SJSA1 (cell line): Measurements from ENCODE around the gene NUDT21. TPM values are rescaled to one million over a fixed set of nuclear protein-coding genes. Genes with fewer than 3 reads are reported as not detected.

ENCODE experiments used
- DNase-seq, 2 experiments: peaks; one replicate each; pipeline ENCODE4 v3.0.0-alpha.2; 2015 to 2020; ENCODE audit warnings: low spot score in 2 of 2, low read depth in 1 of 2
- H3K27ac ChIP-seq: fragments of 250-450 bp; sonication (Bioruptor Pico); 2 replicates; pipeline ENCODE4 v1.5.1; 2020; ENCODE audit warnings: mild to moderate bottlenecking, moderate library complexity
- H3K27me3 ChIP-seq: fragments of 250-450 bp; sonication (Bioruptor Pico); replicated peaks from 2 replicates; pipeline ENCODE4 v1.5.1; 2020; ENCODE audit warnings: mild to moderate bottlenecking, moderate library complexity
- H3K36me3 ChIP-seq: fragments of 250-450 bp; sonication (Bioruptor Pico); 2 replicates; pipeline ENCODE4 v1.5.1; 2020; ENCODE audit warnings: mild to moderate bottlenecking
- H3K4me1 ChIP-seq: fragments of 250-450 bp; sonication (Bioruptor Pico); replicated peaks from 2 replicates; pipeline ENCODE4 v1.6.1; 2021; ENCODE audit warnings: mild to moderate bottlenecking
- H3K4me3 ChIP-seq: fragments of 250-450 bp; sonication (Bioruptor Pico); 2 replicates; pipeline ENCODE4 v1.5.1; 2020; ENCODE audit warnings: mild to moderate bottlenecking
- H3K9me3 ChIP-seq: fragments of 250-450 bp; sonication (Bioruptor Pico); replicated peaks from 2 replicates; pipeline ENCODE4 v1.5.1; 2020; ENCODE audit warnings: mild to moderate bottlenecking
- total RNA-seq: library from RNA; depleted of rRNA; stranded (reverse); fragments of >200 nt; shearing (Covaris generic); gene quantifications from 2 replicates; pipeline ENCODE4 v1.2.3, GENCODE V29; 2014

The NUDT21 gene
- total RNA-seq, 1 experiment from 2014 or later: 132 TPM

DNA sequence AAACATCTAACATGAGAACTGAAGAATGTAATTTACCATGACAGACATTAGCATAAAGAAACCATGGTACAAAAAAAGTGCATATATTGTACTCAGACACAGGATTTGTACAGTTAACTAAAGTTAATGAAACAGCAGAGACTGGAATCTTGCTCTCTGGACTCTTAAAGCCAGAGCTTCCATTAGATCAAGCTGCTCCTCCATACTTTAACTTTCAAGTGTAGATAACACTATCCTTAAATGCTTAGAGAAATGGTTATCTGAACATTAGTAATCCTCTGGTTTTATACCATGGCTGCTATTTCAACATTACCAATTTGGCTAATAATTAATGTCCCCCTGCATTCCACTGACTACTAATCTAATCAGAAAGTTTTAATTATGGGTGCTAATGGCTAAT, 3.1 kb downstream of the NUDT21 start:
- Histone ChIP-seq H3K27me3 (no peaks in the 10 kb centered on the region), H3K4me3 (no peak overlapping the region), H3K4me1 (peaks cover 15% of the 10 kb centered on the region), H3K27ac (no peak overlapping the region), H3K9me3 (no peaks in the 10 kb centered on the region), H3K36me3 (peaks cover 48% of the 10 kb centered on the region)
- no peak for DNase-seq

DNA sequence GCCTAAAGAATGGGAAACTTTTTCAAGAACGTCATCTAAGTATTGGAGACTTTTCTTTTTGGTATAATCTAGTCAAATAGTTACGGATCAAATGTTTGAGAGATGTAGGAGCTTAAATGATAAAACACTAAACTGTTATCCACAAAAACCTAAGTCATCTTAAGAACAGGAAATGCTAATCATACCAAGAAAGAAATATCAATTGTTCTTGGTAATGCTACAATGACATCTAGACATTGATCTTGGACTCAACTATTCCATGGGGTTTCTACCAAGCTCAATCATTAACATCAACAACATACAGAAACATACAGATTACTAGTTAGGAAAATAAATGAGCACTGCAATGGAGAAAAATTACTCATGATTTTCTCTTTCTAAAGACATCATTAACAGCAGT, 3.8 kb downstream of the NUDT21 start:
- no peak for DNase-seq
- Histone ChIP-seq H3K36me3 (peaks cover 51% of the 10 kb centered on the region), H3K4me1 (peaks cover 8% of the 10 kb centered on the region), H3K27ac (no peak overlapping the region), H3K27me3 (no peaks in the 10 kb centered on the region), H3K9me3 (no peaks in the 10 kb centered on the region), H3K4me3 (no peak overlapping the region)

DNA sequence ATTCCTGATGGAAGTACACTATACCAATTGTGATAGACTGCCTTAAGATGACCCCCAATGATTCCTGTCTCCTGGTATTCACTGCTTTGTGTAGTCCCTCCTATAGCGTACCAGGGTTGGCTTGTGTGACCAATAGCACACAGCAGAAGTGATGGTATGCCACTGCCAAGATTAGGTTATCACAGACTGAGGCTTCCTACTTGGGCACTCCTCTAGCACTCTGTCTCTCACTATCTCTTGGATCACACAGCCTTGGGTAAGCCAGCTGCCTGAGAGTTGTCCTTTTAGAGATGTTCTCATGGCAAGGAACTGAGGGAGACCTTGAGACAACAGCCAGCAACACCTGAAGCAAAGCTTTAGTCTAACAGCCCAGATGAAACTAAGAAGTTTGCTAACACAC, 13.1 kb downstream of the NUDT21 start:
- no peaks in the 10 kb centered on the region for H3K4me1 ChIP-seq
- H3K27me3 ChIP-seq: no peaks in the 10 kb centered on the region
- no peaks in the 10 kb centered on the region for H3K9me3 ChIP-seq
- H3K4me3 ChIP-seq: no peak overlapping the region
- H3K36me3 ChIP-seq: peaks cover 86% of the 10 kb centered on the region
- DNase-seq: no peak
- H3K27ac ChIP-seq: no peak overlapping the region

DNA sequence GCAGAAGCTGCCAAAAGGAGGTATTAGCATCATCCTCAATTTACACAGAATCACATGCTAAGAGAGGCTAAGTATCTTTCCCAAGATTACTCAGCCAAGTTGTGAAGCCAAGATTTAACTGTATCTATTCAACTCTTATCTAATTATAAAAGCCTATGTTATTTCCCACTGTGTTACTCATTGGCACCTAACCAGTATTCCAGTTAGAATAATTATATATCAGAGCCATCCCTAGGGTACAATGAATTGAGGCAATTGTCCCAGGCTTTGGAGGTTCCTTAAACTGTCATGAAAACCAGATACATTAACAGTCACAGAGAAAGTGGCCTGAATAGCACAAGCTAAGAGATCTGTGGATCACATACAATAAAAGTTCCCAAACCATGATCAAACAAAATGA, 14.9 kb downstream of the NUDT21 start:
- Histone ChIP-seq H3K9me3 (no peaks in the 10 kb centered on the region), H3K36me3 (peaks cover 81% of the 10 kb centered on the region), H3K4me3 (no peak overlapping the region), H3K27ac (no peak overlapping the region), H3K27me3 (no peaks in the 10 kb centered on the region), H3K4me1 (no peaks in the 10 kb centered on the region)
- DNase-seq: no peak

DNA sequence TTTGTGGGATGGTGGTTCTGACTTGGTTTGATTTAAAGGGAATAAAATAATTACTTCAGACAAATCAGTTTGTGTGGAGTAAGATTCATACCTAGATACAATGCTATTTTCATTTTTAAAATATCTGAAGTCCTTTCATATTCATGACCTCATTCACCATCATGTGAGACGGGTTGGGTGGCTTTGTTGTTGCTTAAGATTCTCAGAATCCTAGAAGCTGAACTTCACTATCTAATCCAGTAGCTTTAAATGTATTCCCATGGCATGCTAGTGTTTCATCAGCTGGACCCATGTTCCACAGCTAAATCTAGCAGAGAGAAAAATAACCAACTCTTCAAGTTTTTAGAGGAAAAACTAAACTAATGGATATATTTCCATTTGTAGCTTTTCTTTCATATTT, 23.0 kb downstream of the NUDT21 start:
- DNase-seq: no peak
- peaks cover 10% of the 10 kb centered on the region for H3K4me1 ChIP-seq
- H3K27me3 ChIP-seq: no peaks in the 10 kb centered on the region
- no peak overlapping the region for H3K4me3 ChIP-seq
- peaks cover 30% of the 10 kb centered on the region for H3K36me3 ChIP-seq
- H3K27ac ChIP-seq: no peak overlapping the region
- H3K9me3 ChIP-seq: no peaks in the 10 kb centered on the region

DNA sequence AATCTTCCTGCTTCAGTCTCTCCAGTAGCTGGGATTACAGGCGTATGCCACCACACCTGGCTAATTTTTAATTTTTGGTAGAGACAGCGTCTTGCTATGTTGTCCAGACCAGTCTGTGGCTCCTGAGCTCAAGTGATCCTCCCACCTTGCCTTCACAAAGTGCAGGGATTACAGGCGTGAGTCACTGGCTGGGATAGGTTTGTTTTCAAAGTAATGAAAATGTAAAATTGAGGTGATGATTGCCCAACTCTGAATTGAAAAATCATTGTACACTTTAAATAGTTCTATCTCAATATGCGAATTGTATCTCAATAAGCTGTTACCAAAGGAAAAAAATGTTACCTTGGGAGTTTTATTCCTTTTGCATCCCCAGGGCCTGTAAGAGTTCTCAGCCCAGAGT, 24.5 kb downstream of the NUDT21 start:
- Histone ChIP-seq H3K36me3 (peaks cover 18% of the 10 kb centered on the region), H3K9me3 (no peaks in the 10 kb centered on the region), H3K27me3 (no peaks in the 10 kb centered on the region), H3K27ac (no peak overlapping the region), H3K4me3 (no peak overlapping the region), H3K4me1 (peaks cover 10% of the 10 kb centered on the region)
- DNase-seq: no peak

DNA sequence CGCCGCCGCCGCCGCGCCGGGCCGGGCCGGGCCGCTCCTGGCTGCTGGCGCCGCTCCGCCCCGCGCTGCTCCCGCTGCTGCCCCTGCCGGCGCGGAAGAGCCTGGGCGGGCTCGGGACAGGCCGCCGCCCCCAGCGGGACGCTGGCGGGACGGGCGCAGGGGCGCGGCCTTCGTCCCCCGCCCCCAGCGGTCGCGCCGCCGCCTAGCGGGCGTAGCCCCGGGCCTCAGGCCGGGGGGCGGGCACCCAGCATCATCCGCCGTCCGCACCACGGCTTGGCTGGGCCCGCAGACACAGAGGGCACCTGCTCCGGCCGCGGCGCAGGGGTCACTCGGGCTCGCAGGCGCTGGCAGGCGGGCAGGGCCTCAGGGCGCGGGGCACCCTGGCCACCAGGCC, 25.7 kb downstream of the NUDT21 start, which contains the start of gene AMFR:
Gene AMFR, minus strand, starts transcription at position 107 of the 394 bp plus-strand sequence. CDS start 218 bp downstream, outside the sequence.
- H3K27me3 ChIP-seq: no peaks in the 10 kb centered on the region
- DNase-seq: peak; percentile 60 to 65
- peaks cover 10% of the 10 kb centered on the region for H3K4me1 ChIP-seq
- peak within 1 kb of the TSS; percentile 99 for H3K4me3 ChIP-seq
- no peaks in the 10 kb centered on the region for H3K9me3 ChIP-seq
- H3K27ac ChIP-seq: peak within 1 kb of the TSS; percentile 68
- peaks cover 9% of the 10 kb centered on the region for H3K36me3 ChIP-seq

DNA sequence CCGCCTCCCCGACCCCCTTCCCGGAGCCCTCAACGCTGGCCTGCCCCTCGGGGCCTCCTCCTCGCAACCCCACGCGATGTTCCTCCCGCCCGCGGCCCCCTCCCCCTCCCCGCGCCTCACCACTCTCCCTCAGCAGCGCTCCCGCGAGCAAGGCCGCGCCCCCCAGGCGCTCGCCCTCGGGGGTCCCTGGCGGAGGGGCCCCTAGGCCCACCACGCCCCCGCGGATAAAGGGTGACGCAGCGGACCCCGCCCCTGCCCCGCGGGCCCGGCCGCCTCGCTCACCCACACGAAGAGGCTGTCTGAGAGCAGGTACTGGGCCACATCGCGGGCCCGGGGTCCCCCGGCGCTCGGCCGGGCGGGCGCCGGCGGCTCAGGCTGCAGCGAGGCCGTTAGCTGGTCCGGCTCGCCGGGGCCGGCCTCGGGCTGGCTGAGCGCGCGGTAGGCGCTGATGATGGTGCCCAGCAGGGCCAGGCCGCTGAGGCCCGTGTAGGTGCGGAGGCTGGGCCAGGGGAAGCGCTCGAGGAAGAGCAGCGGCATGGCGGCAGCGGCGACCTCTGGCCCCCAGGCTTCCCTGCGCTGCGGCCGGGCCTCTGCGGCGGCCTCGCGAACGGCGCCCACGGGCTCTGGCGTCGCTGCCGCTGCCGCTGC, 26.2 kb downstream of the NUDT21 start:
- Histone ChIP-seq H3K4me1 (peaks cover 10% of the 10 kb centered on the region), H3K27ac (peak overlapping the region; percentile 68)
- DNase-seq: peak; percentile 28 to 47

DNA sequence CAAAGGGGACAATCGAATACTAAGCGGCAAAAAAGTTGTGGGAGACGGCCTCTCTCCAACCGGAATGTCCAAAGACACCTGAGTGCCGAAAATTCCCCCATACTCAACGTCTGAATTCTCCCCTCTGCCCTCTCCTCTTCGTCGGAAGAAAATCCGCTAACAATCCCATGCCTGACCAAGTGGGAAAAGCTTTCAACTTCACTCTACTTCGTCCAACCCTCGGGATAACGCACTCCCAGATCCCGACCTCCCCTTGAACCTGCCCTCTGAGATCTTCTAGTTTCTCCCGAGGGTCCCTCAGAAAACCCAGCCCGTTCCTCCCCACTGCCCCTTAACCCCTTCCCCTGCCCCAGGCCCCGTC, 26.7 kb downstream of the NUDT21 start:
- H3K4me3 ChIP-seq: peak overlapping the region; percentile 99
- H3K9me3 ChIP-seq: no peaks in the 10 kb centered on the region
- no peaks in the 10 kb centered on the region for H3K27me3 ChIP-seq
- H3K4me1 ChIP-seq: peaks cover 10% of the 10 kb centered on the region
- peak in 1 of 2 experiments; percentile 13 for DNase-seq
- no peak overlapping the region for H3K27ac ChIP-seq
- peaks cover 4% of the 10 kb centered on the region for H3K36me3 ChIP-seq

More for the DNA sequence above, 26.2 kb downstream of the NUDT21 start:
- Histone ChIP-seq H3K9me3 (no peaks in the 10 kb centered on the region), H3K36me3 (peaks cover 7% of the 10 kb centered on the region), H3K4me3 (peak overlapping the region; percentile 99), H3K27me3 (no peaks in the 10 kb centered on the region)

DNA sequence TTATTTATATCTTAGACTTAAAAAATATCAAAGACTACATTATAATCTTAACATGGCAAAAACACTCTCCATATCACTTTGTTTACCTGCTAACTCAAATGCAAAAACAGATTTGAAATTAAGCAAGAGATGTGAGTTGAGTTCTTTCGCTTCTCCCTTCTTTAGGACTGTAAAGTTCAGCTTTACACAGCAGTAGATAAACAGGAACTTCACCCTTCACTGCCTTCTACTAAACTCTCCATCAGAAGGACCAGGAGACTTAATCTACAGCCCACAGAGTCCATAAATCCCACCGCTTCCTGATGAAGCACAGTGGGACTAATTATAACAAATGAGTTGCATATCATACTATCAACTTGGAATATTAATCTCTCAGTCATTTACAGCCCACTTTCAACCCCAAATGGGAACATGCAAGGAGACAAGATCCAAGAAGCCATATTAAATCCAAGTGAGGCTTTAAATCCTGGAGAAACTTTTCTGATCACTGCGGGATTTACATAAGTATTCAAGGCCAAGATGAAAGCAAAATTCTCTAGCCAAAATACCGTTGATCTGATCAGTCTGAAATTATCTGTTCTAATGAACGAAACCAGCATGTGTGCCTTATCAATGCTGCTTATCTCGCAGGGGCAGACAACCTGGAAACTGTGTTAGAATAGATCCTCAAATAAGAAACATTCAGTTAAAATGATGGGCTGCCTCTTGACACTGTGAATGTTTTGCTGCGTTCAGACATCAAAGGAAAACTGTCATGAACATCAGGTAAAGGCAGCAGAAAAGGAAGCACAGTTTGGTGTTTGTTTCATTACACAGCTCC, 27.3 kb downstream of the NUDT21 start:
- DNase-seq: no peak
- no peak overlapping the region for H3K27ac ChIP-seq

DNA sequence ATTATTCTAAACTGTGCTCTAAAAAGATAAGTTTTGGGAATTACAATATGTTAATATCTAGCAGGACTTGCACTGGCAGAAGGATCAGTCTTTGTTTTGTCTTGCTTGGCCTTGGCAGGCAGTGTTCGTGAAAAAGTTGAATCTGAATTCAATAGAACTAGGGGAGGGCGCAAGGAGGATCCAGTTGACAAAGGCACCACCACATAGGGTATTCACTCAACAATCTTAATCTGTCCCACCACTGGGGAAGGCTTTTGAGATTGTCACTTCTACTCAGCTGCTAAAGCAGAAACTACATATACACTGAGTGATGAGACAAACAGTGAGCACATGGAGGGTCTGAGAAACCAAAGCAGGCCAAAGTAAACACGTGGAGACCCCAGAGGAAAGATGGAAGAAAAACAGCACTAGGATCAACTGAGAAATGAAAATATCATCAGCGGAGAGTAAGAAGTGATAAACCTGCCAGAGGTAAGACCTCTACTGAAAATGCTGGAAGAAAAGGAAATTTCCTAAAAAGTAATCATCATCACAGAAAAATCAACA, 28.2 kb downstream of the NUDT21 start:
- no peak for DNase-seq
- Histone ChIP-seq H3K9me3 (no peaks in the 10 kb centered on the region), H3K4me3 (no peak overlapping the region), H3K27ac (no peak overlapping the region), H3K36me3 (peaks cover 4% of the 10 kb centered on the region), H3K4me1 (peaks cover 10% of the 10 kb centered on the region), H3K27me3 (no peaks in the 10 kb centered on the region)

More for the DNA sequence above, 27.3 kb downstream of the NUDT21 start:
- peaks cover 10% of the 10 kb centered on the region for H3K4me1 ChIP-seq
- H3K4me3 ChIP-seq: peak overlapping the region; percentile 99
- H3K27me3 ChIP-seq: no peaks in the 10 kb centered on the region
- no peaks in the 10 kb centered on the region for H3K9me3 ChIP-seq
- peaks cover 4% of the 10 kb centered on the region for H3K36me3 ChIP-seq

DNA sequence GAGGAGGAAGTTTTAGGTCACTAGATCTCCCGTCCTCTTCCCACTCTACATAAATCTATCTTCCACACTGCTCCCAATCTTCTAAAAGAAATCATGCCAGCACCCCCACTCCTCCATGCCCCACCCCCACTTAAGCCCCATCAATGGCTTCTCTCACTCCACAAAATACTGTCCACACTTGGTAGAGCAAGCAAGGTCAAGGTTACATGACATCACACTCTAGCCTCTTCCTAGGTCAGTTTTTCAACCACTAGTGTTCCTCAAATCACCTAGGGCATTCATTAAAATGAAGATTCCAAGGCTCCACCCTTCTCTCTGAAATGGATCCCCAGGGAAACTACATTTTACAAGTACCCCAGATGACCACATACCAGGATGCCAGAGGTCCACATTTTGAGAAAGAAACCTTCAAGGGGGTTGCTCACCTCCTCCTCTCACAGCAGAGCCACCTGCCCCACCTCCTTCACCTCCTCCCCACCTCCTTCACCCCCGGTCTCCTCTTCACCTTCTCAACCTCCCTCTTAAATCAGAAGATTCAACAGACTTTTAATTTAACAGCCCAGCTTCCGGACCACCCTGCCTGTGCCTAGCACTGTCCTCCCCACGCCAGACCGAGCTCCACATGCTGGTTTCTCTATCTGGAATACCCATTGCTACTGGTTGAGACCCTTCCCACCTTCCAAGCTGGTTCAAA, 29.0 kb downstream of the NUDT21 start:
- DNase-seq: no peak
- no peaks in the 10 kb centered on the region for H3K27me3 ChIP-seq
- peaks cover 10% of the 10 kb centered on the region for H3K4me1 ChIP-seq
- H3K27ac ChIP-seq: no peak overlapping the region
- H3K4me3 ChIP-seq: no peak overlapping the region
- no peaks in the 10 kb centered on the region for H3K9me3 ChIP-seq
- H3K36me3 ChIP-seq: peaks cover 4% of the 10 kb centered on the region

DNA sequence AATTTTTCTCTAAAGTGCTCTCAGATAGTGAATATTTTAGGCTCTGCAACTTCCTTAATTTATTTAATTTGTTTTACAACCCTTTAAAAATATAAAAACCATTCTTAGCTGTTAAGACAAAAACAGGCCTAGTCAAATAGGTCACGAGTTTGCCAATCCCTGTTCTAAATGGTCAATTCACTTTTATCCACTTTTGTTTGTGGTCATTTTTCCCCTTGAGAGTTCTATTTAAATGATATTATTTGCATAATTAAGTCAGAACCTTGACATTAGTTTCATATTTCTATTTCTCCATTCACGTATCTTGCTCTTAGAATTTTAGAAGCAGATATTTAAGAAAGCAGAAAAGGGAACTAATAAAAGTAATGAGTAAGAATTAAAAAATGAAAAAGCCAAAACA, 29.8 kb downstream of the NUDT21 start:
- Histone ChIP-seq H3K36me3 (peaks cover 4% of the 10 kb centered on the region), H3K4me1 (peaks cover 10% of the 10 kb centered on the region), H3K9me3 (no peaks in the 10 kb centered on the region), H3K4me3 (no peak overlapping the region), H3K27me3 (no peaks in the 10 kb centered on the region), H3K27ac (no peak overlapping the region)
- no peak for DNase-seq

DNA sequence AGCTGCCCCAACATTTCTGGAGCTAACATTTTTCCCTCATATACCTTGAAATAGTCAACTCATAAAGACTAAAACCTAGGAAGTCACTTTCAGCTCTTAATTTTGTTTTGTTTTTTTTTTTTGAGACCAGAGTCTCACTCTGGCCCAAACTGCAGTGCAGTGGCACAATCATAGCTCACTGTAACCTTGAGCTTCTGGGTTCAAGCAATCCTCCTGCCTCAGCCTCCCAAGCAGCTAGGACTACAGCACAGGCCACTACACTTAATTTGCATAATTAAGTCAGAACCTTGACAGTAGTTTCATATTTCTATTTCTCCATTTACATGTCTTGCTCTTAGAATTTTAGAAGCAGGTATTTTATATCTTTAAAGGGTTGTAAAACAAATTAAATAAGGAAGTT, 30.5 kb downstream of the NUDT21 start:
- DNase-seq: no peak
- H3K36me3 ChIP-seq: peaks cover 4% of the 10 kb centered on the region
- H3K4me1 ChIP-seq: peaks cover 10% of the 10 kb centered on the region
- H3K4me3 ChIP-seq: no peak overlapping the region
- no peaks in the 10 kb centered on the region for H3K9me3 ChIP-seq
- no peak overlapping the region for H3K27ac ChIP-seq
- H3K27me3 ChIP-seq: no peaks in the 10 kb centered on the region
